Panc1 (cell line): ENCODE results near the gene ITPKB. TPM values are rescaled to one million over a fixed set of nuclear protein-coding genes. Genes with fewer than 3 reads are reported as not detected.

ENCODE experiments used
- ATAC-seq: fragments of 200-7000 bp; cut with Tn5 transposase; 2 replicates; pipeline ENCODE4 v1.9.1; 2020; ENCODE audit warnings: mild to moderate bottlenecking, moderate library complexity
- BruUV-seq: library from RNA; stranded (reverse); fragments of 400-500 nt; replicated peaks from 2 replicates; lab custom pipeline; 2021; lab: Mats Ljungman, UMichigan
- CTCF ChIA-PET: fragments of 300-600 bp; sonication (Branson Sonifier 250); formaldehyde crosslinking; loops from one replicate; lab custom pipeline; 2022; ENCODE audit warnings: antibody characterized with exemption; lab: Charles Lee
- POLR2A ChIA-PET: fragments of 300-600 bp; sonication (Branson Sonifier 250); formaldehyde crosslinking; loops from one replicate; lab custom pipeline; 2022; ENCODE audit warnings: antibody characterized with exemption; lab: Charles Lee
- DNase-seq: peaks from one replicate; pipeline ENCODE4 v3.0.0-alpha.2; 2010; ENCODE audit warnings: low read depth, low spot score
- H3K27ac ChIP-seq: 2 replicates; pipeline ENCODE4 v1.5.1; 2011; ENCODE audit warnings: mild to moderate bottlenecking, low read length, inconsistent platforms
- H3K27me3 ChIP-seq: fragments of 200-500 bp; sonication (Bioruptor generic); 2 replicates; pipeline ENCODE4 v1.6.0; 2014; ENCODE audit warnings: low read length, inconsistent platforms; ENCODE audit not compliant: control insufficient read depth, insufficient read depth
- H3K36me3 ChIP-seq: fragments of 200-500 bp; sonication (Bioruptor generic); 2 replicates; pipeline ENCODE4 v1.5.1; 2014; ENCODE audit warnings: inconsistent platforms, mild to moderate bottlenecking, low read length, moderate library complexity; ENCODE audit not compliant: control insufficient read depth, insufficient read depth
- H3K4me1 ChIP-seq: 2 replicates; pipeline ENCODE4 v1.5.1; 2011; ENCODE audit warnings: inconsistent platforms, mild to moderate bottlenecking, low read length, moderate library complexity; ENCODE audit not compliant: control insufficient read depth, insufficient read depth
- H3K4me3 ChIP-seq, 2 experiments: 2 replicates each; pipeline ENCODE4 v1.5.1; 2011 to 2012; ENCODE audit warnings: low read depth in 2 of 2, low read length in 2 of 2, mild to moderate bottlenecking in 2 of 2, inconsistent platforms in 1 of 2, moderate library complexity in 1 of 2
- H3K9me3 ChIP-seq: fragments of 200-500 bp; sonication (Bioruptor generic); 2 replicates; pipeline ENCODE4 v1.5.1; 2014; ENCODE audit warnings: low read depth, mild to moderate bottlenecking, inconsistent platforms, low read length, moderate library complexity; ENCODE audit not compliant: control insufficient read depth, insufficient read depth
- CTCF ChIP-seq: fragments of 450-650 bp; IDR thresholded peaks from 2 replicates; pipeline ENCODE4 v1.5.1; 2017; ENCODE audit warnings: mild to moderate bottlenecking
- POLR2AphosphoS5 ChIP-seq: IDR thresholded peaks from 2 replicates; pipeline ENCODE4 v1.6.1; 2012; ENCODE audit warnings: mild to moderate bottlenecking, low read depth, low read length, moderate library complexity
- REST ChIP-seq, 2 experiments: IDR thresholded peaks; 2 replicates each; pipeline ENCODE4 v1.6.1; 2011 to 2012; ENCODE audit warnings: low read depth in 2 of 2, control low read depth in 1 of 2, low read length in 1 of 2, mild to moderate bottlenecking in 1 of 2, moderate library complexity in 1 of 2; ENCODE audit not compliant: insufficient read depth in 1 of 2
- SIN3A ChIP-seq: IDR thresholded peaks from 2 replicates; pipeline ENCODE4 v1.6.1; 2012; ENCODE audit warnings: low read depth, mild to moderate bottlenecking, low read length, moderate library complexity, borderline replicate concordance; ENCODE audit not compliant: insufficient read depth
- TCF7L2 ChIP-seq: IDR thresholded peaks from 2 replicates; pipeline ENCODE4 v1.6.1; 2011; ENCODE audit warnings: mild to moderate bottlenecking, low read depth, low read length, inconsistent platforms
- in situ Hi-C: cut with HindIII; loops from 2 replicates; pipeline ENCODE4 v1.10.0; 2016; ENCODE audit warnings: low sequenced_read_pairs, low pct_unique_long_range_greater_than_20kb
- intact Hi-C: fragments of 100-400 bp; cut with micrococcal nuclease; formaldehyde crosslinking; loops from one replicate; pipeline ENCODE4 v1.10.0; 2022; ENCODE audit not compliant: unreplicated experiment
- total RNA-seq: library from RNA; stranded (reverse); gene quantifications from one replicate; pipeline ENCODE4 v1.2.1, GENCODE V29; 2021; ENCODE audit not compliant: unreplicated experiment

Gene ITPKB
- total RNA-seq, 1 experiment from 2014 or later = 10.9 TPM

- POLR2A ChIA-PET = no interaction called here
- ATAC-seq (no peak), DNase-seq (no peak)
- no peaks in the 10 kb centered on the region for H3K36me3 ChIP-seq
- no peaks in the 10 kb centered on the region for H3K27me3 ChIP-seq
- no peak overlapping the region for H3K27ac ChIP-seq
- BruUV-seq = no TSS peak
- in situ Hi-C loops (no loop called here), intact Hi-C loops (no loop called here)
- no peaks in the 10 kb centered on the region for H3K9me3 ChIP-seq
- no peak overlapping the region for H3K4me3 ChIP-seq
- TF ChIP-seq REST (IDR thresholded peaks at IDR 0.05; ENCODE audit: insufficient read depth in 1 of 2, low read depth in 2 of 2, low read length in 1 of 2) (no peak), SIN3A (no peak), POLR2AphosphoS5 (no peak), TCF7L2 (no peak), CTCF (no peak)
- CTCF ChIA-PET = no interaction called here
- H3K4me1 ChIP-seq = no peaks in the 10 kb centered on the region
These were observed 87.4 kb downstream of the ITPKB start for GRCh38 chr1:226651732-226652105.

- Histone ChIP-seq H3K4me1 (no peaks in the 10 kb centered on the region), H3K9me3 (no peaks in the 10 kb centered on the region), H3K27ac (no peak overlapping the region), H3K4me3 (no peak overlapping the region), H3K36me3 (no peaks in the 10 kb centered on the region), H3K27me3 (no peaks in the 10 kb centered on the region)
- ChIA-PET POLR2A (no interaction called here), CTCF (no interaction called here)
- in situ Hi-C loops (no loop called here), intact Hi-C loops (no loop called here)
- DNase-seq (no peak), ATAC-seq (no peak)
- TF ChIP-seq TCF7L2 (no peak), SIN3A (no peak), POLR2AphosphoS5 (no peak), CTCF (no peak), REST (IDR thresholded peaks at IDR 0.05; ENCODE audit: insufficient read depth in 1 of 2, low read depth in 2 of 2, low read length in 1 of 2) (no peak)
- no TSS peak for BruUV-seq
These were observed 87.9 kb downstream of the ITPKB start for GRCh38 chr1:226651041-226651731.
